Ascending aorta (tissue), 2 donors: ENCODE measurements around the gene PPFIA3. TPM values are rescaled to one million over a fixed set of nuclear protein-coding genes. Genes with fewer than 3 reads are reported as not detected.
"Not testable (repeated sequence)": the region's sequence is repeated elsewhere in the genome, so short reads cannot be mapped to it uniquely, and the experiment has no call there.

ENCODE experiments used
- DNase-seq, 2 donors: peaks; one replicate each; pipeline ENCODE4 v3.0.0-alpha.2; 2019; ENCODE audit warnings: low spot score in 2 of 2
- H3K27ac ChIP-seq, 2 donors: fragments of 200-600 bp; sonication (generic); one replicate each; pipeline ENCODE4 v1.5.1; 2016 to 2017; ENCODE audit warnings: mild to moderate bottlenecking in 1 of 2
- H3K27me3 ChIP-seq: fragments of 200-600 bp; sonication (generic); one replicate; pipeline ENCODE4 v1.5.1; 2017
- H3K36me3 ChIP-seq, 2 donors: fragments of 200-600 bp; sonication (generic); one replicate each; pipeline ENCODE4 v1.5.1; 2016
- H3K4me1 ChIP-seq, 2 donors: fragments of 200-600 bp; sonication (generic); one replicate each; pipeline ENCODE4 v1.5.1; 2016 to 2017; ENCODE audit warnings: mild to moderate bottlenecking in 1 of 2
- H3K4me3 ChIP-seq, 2 donors: fragments of 200-600 bp; sonication (generic); one replicate each; pipeline ENCODE4 v1.5.1; 2016 to 2017; ENCODE audit warnings: mild to moderate bottlenecking in 1 of 2
- H3K9me3 ChIP-seq, 2 donors: fragments of 200-600 bp; sonication (generic); one replicate each; pipeline ENCODE4 v1.5.1; 2016
- CTCF ChIP-seq, 3 experiments: fragments of 200-600 bp in 2 of 3; fragments of 450-650 bp in 1 of 3; sonication (generic) in 2 of 3; IDR thresholded peaks; one replicate each; pipeline ENCODE4 v1.5.1; 2016 to 2019; ENCODE audit warnings: antibody characterized with exemption in 3 of 3, mild to moderate bottlenecking in 1 of 3, moderate library complexity in 1 of 3
- intact Hi-C: fragments of 100-400 bp; cut with DNase I; formaldehyde crosslinking; loops from one replicate; pipeline ENCODE4 v1.15.1; 2023
- total RNA-seq: library from RNA; depleted of rRNA; stranded (reverse); fragments of >200 nt; gene quantifications from one replicate; pipeline ENCODE4 v1.1.0, GENCODE V29; 2016

Gene PPFIA3
- total RNA-seq, 1 donor from 2014 or later, result 33.3 TPM

GRCh38 chr19:49136771-49137171, 17.4 kb downstream of the PPFIA3 start:
- intact Hi-C loops, result no loop called here
- H3K27me3 ChIP-seq, result no peaks in the 10 kb centered on the region
- H3K4me1 ChIP-seq, result peaks cover 0 to 6% of the 10 kb centered on the region in 2 donors
- DNase-seq, result no peak
- no peak for TF ChIP-seq CTCF (IDR thresholded peaks at IDR 0.05)
- H3K36me3 ChIP-seq, result no peaks in the 10 kb centered on the region
- H3K9me3 ChIP-seq, result no peaks in the 10 kb centered on the region
- H3K27ac ChIP-seq, result no peak overlapping the region
- H3K4me3 ChIP-seq, result no peak overlapping the region

GRCh38 chr19:49140951-49141350, 21.6 kb downstream of the PPFIA3 start:
- no peak overlapping the region for H3K27ac ChIP-seq
- DNase-seq, result no peak
- peaks cover 0 to 6% of the 10 kb centered on the region in 2 donors for H3K4me1 ChIP-seq
- H3K27me3 ChIP-seq, result no peaks in the 10 kb centered on the region
- H3K36me3 ChIP-seq, result no peaks in the 10 kb centered on the region
- H3K9me3 ChIP-seq, result no peaks in the 10 kb centered on the region
- intact Hi-C loops, result loop anchor here (10.0 kb wide), 1 partner anchor 356 kb away; no protein-coding TSS in a partner anchor
- H3K4me3 ChIP-seq, result no peak overlapping the region
- no peak for TF ChIP-seq CTCF (IDR thresholded peaks at IDR 0.05)

DNA sequence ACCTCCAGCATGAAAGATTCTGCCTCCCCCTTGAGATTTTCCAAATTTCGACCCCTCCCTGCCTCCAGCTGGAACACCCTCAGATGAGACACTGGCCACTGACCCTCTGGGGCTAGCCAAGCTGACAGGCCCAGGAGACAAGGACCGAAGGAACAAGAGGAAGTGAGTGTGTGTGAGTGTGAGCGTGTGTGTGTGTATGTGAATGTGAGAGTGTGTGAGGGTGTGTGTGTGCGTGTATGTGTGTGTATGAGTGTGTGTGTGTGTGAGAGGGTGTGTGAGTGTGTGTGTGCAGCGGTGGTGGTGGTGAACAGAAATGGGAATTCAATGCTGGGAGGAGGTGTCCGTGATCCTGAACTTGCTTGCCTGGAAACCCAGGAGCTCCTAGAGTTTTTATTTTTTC, 22.0 kb downstream of the PPFIA3 start:
- Histone ChIP-seq H3K4me3 (no peak overlapping the region), H3K9me3 (no peaks in the 10 kb centered on the region), H3K27me3 (no peaks in the 10 kb centered on the region), H3K27ac (no peak overlapping the region), H3K36me3 (no peaks in the 10 kb centered on the region), H3K4me1 (peaks cover 0 to 7% of the 10 kb centered on the region in 2 donors)
- DNase-seq, result no peak
- TF ChIP-seq CTCF (IDR thresholded peaks at IDR 0.05), result no peak
- intact Hi-C loops, result loop anchor here (10.0 kb wide), 1 partner anchor 357 kb away; no protein-coding TSS in a partner anchor

GRCh38 chr19:49142866-49143335, 23.6 kb downstream of the PPFIA3 start:
- Histone ChIP-seq H3K4me3 (peak overlapping the region; percentile 41 to 67), H3K27me3 (no peaks in the 10 kb centered on the region), H3K36me3 (no peaks in the 10 kb centered on the region), H3K9me3 (no peaks in the 10 kb centered on the region), H3K4me1 (peaks cover 0 to 8% of the 10 kb centered on the region in 2 donors), H3K27ac (no peak overlapping the region)
- intact Hi-C loops, result loop anchor here (2.0 to 10.0 kb wide), 2 partner anchors 14 to 358 kb away; no protein-coding TSS in a partner anchor
- TF ChIP-seq CTCF (IDR thresholded peaks at IDR 0.05), result no peak
- peak; percentile 64 to 94 for DNase-seq

DNA sequence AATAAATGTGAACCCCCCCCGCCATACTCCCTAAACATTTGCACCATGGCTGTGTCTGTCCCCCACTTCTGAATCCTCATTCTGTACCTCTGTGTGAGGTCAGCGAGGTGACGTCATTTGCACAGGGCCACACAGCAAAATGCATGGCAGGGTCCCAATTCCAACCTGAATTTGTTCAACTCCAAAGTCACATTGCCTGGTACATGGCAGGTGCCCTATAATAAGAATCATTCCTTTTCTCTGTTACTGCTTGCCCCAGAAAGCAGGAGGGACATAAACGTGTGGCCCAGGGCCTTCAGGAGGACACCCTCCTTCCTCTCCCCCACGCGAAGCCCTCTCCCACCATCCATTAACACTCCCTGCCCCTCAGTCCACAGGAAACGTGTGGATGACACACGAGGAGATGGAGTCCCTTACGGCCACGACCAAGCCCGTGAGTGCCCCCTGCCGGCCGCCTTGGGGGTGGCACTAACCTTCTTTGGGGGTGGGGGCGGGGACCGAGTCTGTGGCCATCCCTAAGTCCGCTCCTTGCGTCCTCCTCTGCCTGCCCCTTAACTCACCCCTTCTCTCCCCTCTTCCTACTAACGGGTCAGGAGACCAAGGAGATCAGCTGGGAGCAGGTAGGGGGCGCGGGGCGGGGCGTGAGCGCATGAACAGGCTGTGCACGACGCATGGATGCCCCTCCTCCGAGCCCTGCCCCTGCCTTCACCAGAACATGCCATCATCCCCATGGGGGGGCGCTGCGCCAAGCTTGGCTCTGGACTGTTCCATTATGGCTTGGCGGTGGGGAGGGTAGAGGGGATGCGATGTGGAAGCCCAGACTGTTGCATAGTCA, 26.4 kb downstream of the PPFIA3 start:
- intact Hi-C loops, result loop anchor here (1.0 to 10.0 kb wide), 3 partner anchors 47 to 361 kb away; partner anchors contain the start of genes GYS1 and RUVBL2
- Histone ChIP-seq H3K27me3 (no peaks in the 10 kb centered on the region), H3K27ac (no peak overlapping the region), H3K9me3 (no peaks in the 10 kb centered on the region), H3K4me1 (peaks cover 5 to 20% of the 10 kb centered on the region in 2 donors), H3K4me3 (peak overlapping the region in 1 of 2 donors; percentile 49), H3K36me3 (no peaks in the 10 kb centered on the region)
- peak in 1 of 2 donors; percentile 91 for DNase-seq
- TF ChIP-seq CTCF (IDR thresholded peaks at IDR 0.05), result peak; percentile 73 to 96 (median 91)

- intact Hi-C loops, result loop anchor here (5.0 to 10.0 kb wide), 2 partner anchors 154 to 362 kb away; partner anchors contain the start of genes GYS1 and RUVBL2
- not testable (repeated sequence) for H3K27me3 ChIP-seq, DNase-seq, H3K9me3 ChIP-seq, H3K36me3 ChIP-seq, H3K27ac ChIP-seq
- Histone ChIP-seq H3K4me1 (peaks cover 5 to 26% of the 10 kb centered on the region in 2 donors), H3K4me3 (peak overlapping the region in 1 of 2 donors; percentile 49)
Measured at GRCh38 chr19:49146408-49146770, 27.0 kb downstream of the PPFIA3 start.
